Vagina (tissue), 2 donors: ENCODE measurements around the gene SEC24B. TPM values are rescaled to one million over a fixed set of nuclear protein-coding genes. Genes with fewer than 3 reads are reported as not detected.
"Not testable (repeated sequence)": the region's sequence is repeated elsewhere in the genome, so short reads cannot be mapped to it uniquely, and the experiment has no call there.

ENCODE experiments used
- DNase-seq, 2 donors: peaks; one replicate each; pipeline ENCODE4 v3.0.0-alpha.2; 2017; ENCODE audit errors: extremely low spot score in 2 of 2
- H3K27ac ChIP-seq: fragments of 200-600 bp; sonication (generic); one replicate; pipeline ENCODE4 v1.5.1; 2019
- H3K27me3 ChIP-seq: fragments of 200-600 bp; sonication (generic); one replicate; pipeline ENCODE4 v1.5.1; 2019
- H3K36me3 ChIP-seq, 2 donors: fragments of 200-600 bp; sonication (generic); one replicate each; pipeline ENCODE4 v1.5.1; 2017 to 2019
- H3K4me1 ChIP-seq: fragments of 200-600 bp; sonication (generic); one replicate; pipeline ENCODE4 v1.5.1; 2019
- H3K4me3 ChIP-seq, 2 donors: fragments of 200-600 bp; sonication (generic); 1 replicate in 1 of 2; 2 replicates in 1 of 2; pipeline ENCODE4 v1.5.1; 2016 to 2019
- H3K9me3 ChIP-seq: fragments of 200-600 bp; sonication (generic); one replicate; pipeline ENCODE4 v1.5.1; 2019
- POLR2A ChIP-seq, 2 donors: fragments of 450-650 bp; IDR thresholded peaks; one replicate each; pipeline ENCODE4 v1.6.1; 2017; ENCODE audit warnings: antibody characterized with exemption in 2 of 2, mild to moderate bottlenecking in 2 of 2, moderate library complexity in 2 of 2
- POLR2AphosphoS5 ChIP-seq, 2 donors: sonication (generic); formaldehyde crosslinking; IDR thresholded peaks; one replicate each; pipeline ENCODE4 v1.9.0; 2017; ENCODE audit warnings: antibody characterized with exemption in 2 of 2, mild to moderate bottlenecking in 2 of 2, low read depth in 1 of 2; ENCODE audit not compliant: insufficient read depth in 1 of 2
- intact Hi-C: fragments of 100-400 bp; cut with DNase I; formaldehyde crosslinking; loops from one replicate; pipeline ENCODE4 v1.15.1; 2023
- total RNA-seq: library from RNA; depleted of rRNA; stranded (reverse); fragments of >200 nt; gene quantifications from one replicate; pipeline ENCODE4 v1.2.3, GENCODE V29; 2016
- TF ChIP-seq, protein P1 (sequence below), 3 experiments: fragments of 450-650 bp in 2 of 3; fragments of 200-600 bp in 1 of 3; sonication (generic) in 1 of 3; IDR thresholded peaks; one replicate each; pipeline ENCODE4 v1.5.1; 2017 to 2019; ENCODE audit warnings: antibody characterized with exemption in 3 of 3, mild to moderate bottlenecking in 2 of 3, moderate library complexity in 2 of 3

SEC24B gene
- total RNA-seq, 1 donor from 2014 or later, result 42.2 TPM

DNA sequence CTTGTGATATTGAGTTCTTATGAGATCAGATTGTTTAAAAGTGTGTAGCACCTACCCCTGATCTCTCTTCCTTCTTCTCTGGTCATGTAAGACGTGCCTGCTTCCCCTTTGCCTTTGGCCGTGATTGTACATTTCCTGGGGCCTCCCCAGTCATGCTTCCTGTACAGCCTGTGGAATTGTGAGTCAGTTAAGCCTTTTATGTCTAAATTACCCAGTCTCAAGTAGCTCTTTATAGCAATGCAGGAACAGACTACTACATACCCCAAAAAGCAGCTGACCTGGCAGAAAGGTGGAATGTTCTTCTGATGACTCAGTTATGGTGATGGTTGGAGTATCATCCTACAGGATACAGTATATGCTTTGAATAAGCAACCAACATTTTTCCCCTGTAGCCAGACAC, 115.0 kb downstream of the SEC24B start:
- H3K4me3 ChIP-seq, result no peak overlapping the region
- no peak overlapping the region for H3K27ac ChIP-seq
- TF ChIP-seq POLR2A (IDR thresholded peaks at IDR 0.05) (no peak), POLR2AphosphoS5 (IDR thresholded peaks at IDR 0.05; ENCODE audit: insufficient read depth in 1 of 2, low read depth in 1 of 2) (no peak)
- TF ChIP-seq, protein P1, sequence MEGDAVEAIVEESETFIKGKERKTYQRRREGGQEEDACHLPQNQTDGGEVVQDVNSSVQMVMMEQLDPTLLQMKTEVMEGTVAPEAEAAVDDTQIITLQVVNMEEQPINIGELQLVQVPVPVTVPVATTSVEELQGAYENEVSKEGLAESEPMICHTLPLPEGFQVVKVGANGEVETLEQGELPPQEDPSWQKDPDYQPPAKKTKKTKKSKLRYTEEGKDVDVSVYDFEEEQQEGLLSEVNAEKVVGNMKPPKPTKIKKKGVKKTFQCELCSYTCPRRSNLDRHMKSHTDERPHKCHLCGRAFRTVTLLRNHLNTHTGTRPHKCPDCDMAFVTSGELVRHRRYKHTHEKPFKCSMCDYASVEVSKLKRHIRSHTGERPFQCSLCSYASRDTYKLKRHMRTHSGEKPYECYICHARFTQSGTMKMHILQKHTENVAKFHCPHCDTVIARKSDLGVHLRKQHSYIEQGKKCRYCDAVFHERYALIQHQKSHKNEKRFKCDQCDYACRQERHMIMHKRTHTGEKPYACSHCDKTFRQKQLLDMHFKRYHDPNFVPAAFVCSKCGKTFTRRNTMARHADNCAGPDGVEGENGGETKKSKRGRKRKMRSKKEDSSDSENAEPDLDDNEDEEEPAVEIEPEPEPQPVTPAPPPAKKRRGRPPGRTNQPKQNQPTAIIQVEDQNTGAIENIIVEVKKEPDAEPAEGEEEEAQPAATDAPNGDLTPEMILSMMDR (IDR thresholded peaks at IDR 0.05), result no peak
- H3K36me3 ChIP-seq, result no peaks in the 10 kb centered on the region
- intact Hi-C loops, result no loop called here
- DNase-seq, result no peak
- no peaks in the 10 kb centered on the region for H3K4me1 ChIP-seq
- no peaks in the 10 kb centered on the region for H3K27me3 ChIP-seq
- H3K9me3 ChIP-seq, result no peaks in the 10 kb centered on the region

DNA sequence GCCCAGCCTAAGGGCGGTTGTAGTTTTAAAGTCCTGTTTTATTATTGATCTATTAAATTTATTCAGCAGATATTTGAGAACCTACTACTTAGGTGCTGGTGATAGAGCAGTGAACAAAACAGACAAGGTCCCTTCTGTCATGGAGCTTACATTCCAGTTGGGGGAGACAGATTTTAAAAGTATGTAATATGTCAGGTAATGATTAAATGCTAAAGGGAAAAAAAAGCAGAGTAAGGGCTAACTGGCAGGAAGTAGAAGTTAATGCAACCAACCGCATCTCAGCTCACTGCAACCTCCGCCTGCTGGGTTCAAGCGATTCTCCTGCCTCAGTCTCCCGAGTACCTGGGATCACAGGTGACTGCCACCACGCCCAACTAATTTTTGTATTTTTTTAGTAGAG, 118.6 kb downstream of the SEC24B start:
- TF ChIP-seq POLR2A (IDR thresholded peaks at IDR 0.05), result no peak
- Histone ChIP-seq H3K27me3 (no peaks in the 10 kb centered on the region), H3K4me3 (no peak overlapping the region), H3K4me1 (no peaks in the 10 kb centered on the region), H3K9me3 (no peaks in the 10 kb centered on the region), H3K27ac (no peak overlapping the region), H3K36me3 (no peaks in the 10 kb centered on the region)
- no peak for DNase-seq
- intact Hi-C loops, result loop anchor here (10.0 kb wide), 1 partner anchor 107 kb away; no protein-coding TSS in a partner anchor

DNA sequence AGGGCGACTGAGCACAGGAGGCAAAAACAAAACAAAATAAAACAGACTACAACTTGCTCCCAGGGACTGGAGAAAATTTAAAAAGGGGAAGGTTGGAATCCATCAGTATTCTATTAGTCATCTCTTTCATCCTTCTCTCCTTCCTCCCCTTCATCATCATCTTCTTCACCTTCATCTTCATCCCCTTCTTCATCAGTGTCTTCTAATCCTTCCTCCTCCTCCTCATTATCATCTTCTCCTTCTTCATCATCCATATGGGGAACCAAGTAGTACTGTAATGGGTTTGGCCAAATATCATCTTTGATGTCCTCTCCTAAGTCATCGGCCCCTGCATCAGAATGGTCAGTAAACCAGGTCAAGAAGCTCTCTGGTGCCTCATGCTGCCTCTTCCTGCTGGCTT, 119.5 kb downstream of the SEC24B start:
- H3K36me3 ChIP-seq, result no peaks in the 10 kb centered on the region
- no peaks in the 10 kb centered on the region for H3K9me3 ChIP-seq
- H3K27me3 ChIP-seq, result no peaks in the 10 kb centered on the region
- no peaks in the 10 kb centered on the region for H3K4me1 ChIP-seq
- H3K27ac ChIP-seq, result no peak overlapping the region
- H3K4me3 ChIP-seq, result no peak overlapping the region
- TF ChIP-seq, protein P1 (IDR thresholded peaks at IDR 0.05), result no peak
- TF ChIP-seq POLR2AphosphoS5 (IDR thresholded peaks at IDR 0.05; ENCODE audit: insufficient read depth in 1 of 2, low read depth in 1 of 2) (no peak), POLR2A (IDR thresholded peaks at IDR 0.05) (no peak)
- no peak for DNase-seq
- intact Hi-C loops, result loop anchor here (10.0 kb wide), 1 partner anchor 108 kb away; no protein-coding TSS in a partner anchor

DNA sequence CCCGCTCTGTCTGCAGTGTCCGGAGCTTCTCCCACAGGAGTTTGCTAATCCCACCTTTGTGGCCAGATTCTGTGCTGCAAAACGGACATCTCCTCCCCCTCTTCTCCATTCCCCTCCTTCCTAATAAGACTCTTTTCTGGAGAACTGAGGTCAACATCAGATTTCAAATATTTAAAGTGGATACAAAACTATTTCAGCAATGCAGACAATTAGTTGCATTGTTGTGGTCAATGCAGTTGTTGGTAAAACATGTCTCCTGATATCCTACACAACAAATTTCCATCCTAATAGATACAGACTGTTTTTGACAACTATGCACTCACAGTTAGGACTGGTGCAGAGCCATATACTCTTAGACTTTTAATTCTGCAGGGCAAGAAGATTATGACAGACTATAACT, 121.4 kb downstream of the SEC24B start:
- no peaks in the 10 kb centered on the region for H3K27me3 ChIP-seq
- intact Hi-C loops, result loop anchor here (10.0 kb wide), 1 partner anchor 110 kb away; no protein-coding TSS in a partner anchor
- no peak for TF ChIP-seq POLR2AphosphoS5 (IDR thresholded peaks at IDR 0.05; ENCODE audit: insufficient read depth in 1 of 2, low read depth in 1 of 2)
- TF ChIP-seq, protein P1 (IDR thresholded peaks at IDR 0.05), result no peak
- no peaks in the 10 kb centered on the region for H3K36me3 ChIP-seq
- no peak overlapping the region for H3K4me3 ChIP-seq
- no peak for DNase-seq
- H3K27ac ChIP-seq, result no peak overlapping the region
- no peaks in the 10 kb centered on the region for H3K4me1 ChIP-seq
- no peaks in the 10 kb centered on the region for H3K9me3 ChIP-seq

DNA sequence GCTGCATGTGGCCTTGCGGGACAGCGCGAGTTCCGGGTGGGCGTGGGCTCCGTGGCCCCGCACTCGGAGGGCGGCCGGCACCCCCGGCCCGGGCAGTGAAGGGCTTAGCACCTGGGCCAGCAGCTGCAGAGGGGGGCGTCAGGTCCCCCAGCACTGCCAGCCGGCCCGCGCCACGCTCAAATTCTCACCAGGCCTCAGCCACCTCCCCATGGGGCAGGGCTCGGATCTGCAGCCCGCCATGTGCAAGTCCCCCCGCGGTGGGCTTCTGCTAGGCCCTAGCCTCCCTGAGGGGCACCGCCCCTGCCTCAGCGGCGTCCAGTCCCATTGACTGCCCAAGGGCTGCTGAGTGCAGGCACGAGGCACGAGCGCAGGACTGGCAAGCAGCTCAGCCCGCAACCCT, 123.8 kb downstream of the SEC24B start:
- intact Hi-C loops, result loop anchor here (10.0 kb wide), 1 partner anchor 113 kb away; no protein-coding TSS in a partner anchor
- Histone ChIP-seq H3K4me1 (peaks cover 13% of the 10 kb centered on the region), H3K27me3 (no peaks in the 10 kb centered on the region), H3K36me3 (no peaks in the 10 kb centered on the region), H3K27ac (no peak overlapping the region), H3K9me3 (no peaks in the 10 kb centered on the region), H3K4me3 (no peak overlapping the region)
- TF ChIP-seq POLR2A (IDR thresholded peaks at IDR 0.05), result no peak
- TF ChIP-seq POLR2AphosphoS5 (IDR thresholded peaks at IDR 0.05; ENCODE audit: insufficient read depth in 1 of 2, low read depth in 1 of 2), result no peak
- TF ChIP-seq, protein P1 (IDR thresholded peaks at IDR 0.05), result no peak
- no peak for DNase-seq

DNA sequence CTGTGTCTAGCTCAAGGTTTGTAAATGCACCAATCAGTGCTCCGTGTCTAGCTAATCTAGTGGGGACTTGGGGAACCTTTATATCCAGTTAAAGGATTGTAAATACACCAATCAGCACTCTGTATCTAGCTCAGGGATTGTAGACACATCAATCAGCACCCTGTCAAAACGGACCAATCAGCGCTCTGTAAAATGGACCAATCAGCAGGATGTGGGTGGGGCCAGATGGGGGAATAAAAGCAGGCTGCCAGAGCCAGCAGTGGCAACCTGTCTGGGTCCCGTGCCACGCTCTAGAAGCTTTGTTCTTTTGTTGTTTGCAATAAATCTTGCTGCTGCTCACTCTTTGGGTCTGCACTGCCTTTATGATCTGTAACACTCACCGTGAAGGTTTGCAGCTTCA, 124.5 kb downstream of the SEC24B start:
- intact Hi-C loops, result loop anchor here (10.0 kb wide), 1 partner anchor 113 kb away; no protein-coding TSS in a partner anchor
- not testable (repeated sequence) for DNase-seq, H3K9me3 ChIP-seq, H3K4me3 ChIP-seq, H3K27ac ChIP-seq, H3K27me3 ChIP-seq, H3K36me3 ChIP-seq
- H3K4me1 ChIP-seq, result peaks cover 19% of the 10 kb centered on the region
